ENCODE results near the gene ATF6.

GRCh38 chr1:161954050-161954449, 187.9 kb downstream of the ATF6 start:
- TF ChIP-seq POLR2AphosphoS5 (IDR thresholded peaks at IDR 0.05; ENCODE audit: borderline replicate concordance, low read depth, low read length) (no peak), EZH2 (IDR thresholded peaks at IDR 0.05) (no peak), FOXP2 (optimal IDR thresholded peaks at IDR 0.05; ENCODE audit: control extremely low read depth, extremely low read length, insufficient read depth) (no peak)
